Ishikawa (cell line): ENCODE results near the gene VDR.
A peak's percentile ranks its signal among the peaks of the same experiment; 100 is the strongest.

Experiments used
- CEBPB ChIP-seq: IDR thresholded peaks from 2 replicates; pipeline ENCODE4 v1.6.1; 2012
- CREB1 ChIP-seq: IDR thresholded peaks from 2 replicates; pipeline ENCODE4 v1.6.1; 2012; ENCODE audit warnings: low read depth
- EGR1 ChIP-seq: IDR thresholded peaks from 2 replicates; pipeline ENCODE4 v1.6.1; 2012
- EP300 ChIP-seq: IDR thresholded peaks from 2 replicates; pipeline ENCODE4 v1.6.1; 2012; ENCODE audit warnings: borderline replicate concordance
- FOXM1 ChIP-seq: IDR thresholded peaks from 2 replicates; pipeline ENCODE4 v1.6.1; 2012; ENCODE audit warnings: low read depth, borderline replicate concordance
- NFIC ChIP-seq: IDR thresholded peaks from 2 replicates; pipeline ENCODE4 v1.6.1; 2012
- RAD21 ChIP-seq: IDR thresholded peaks from 2 replicates; pipeline ENCODE4 v1.6.1; 2012; ENCODE audit warnings: low read depth
- TAF1 ChIP-seq: IDR thresholded peaks from 2 replicates; pipeline ENCODE4 v1.6.1; 2012; ENCODE audit warnings: low read depth, mild to moderate bottlenecking
- TCF12 ChIP-seq: IDR thresholded peaks from 2 replicates; pipeline ENCODE4 v1.6.1; 2012; ENCODE audit warnings: low read depth
- TEAD4 ChIP-seq: IDR thresholded peaks from 2 replicates; pipeline ENCODE4 v1.6.1; 2012
- USF1 ChIP-seq: IDR thresholded peaks from 2 replicates; pipeline ENCODE4 v1.6.1; 2012
- YY1 ChIP-seq: IDR thresholded peaks from 2 replicates; pipeline ENCODE4 v1.6.1; 2012; ENCODE audit warnings: low read depth
- ZBTB7A ChIP-seq: IDR thresholded peaks from 2 replicates; pipeline ENCODE4 v1.6.1; 2012; ENCODE audit warnings: low read depth
- TF ChIP-seq, protein P1 (sequence below): IDR thresholded peaks from 2 replicates; pipeline ENCODE4 v1.6.1; 2012; ENCODE audit warnings: low read depth, mild to moderate bottlenecking
- TF ChIP-seq, protein P2 (sequence below): IDR thresholded peaks from 2 replicates; pipeline ENCODE4 v1.6.1; 2012

The VDR gene

GRCh38 chr12:47904713-47905709 is at the start of gene VDR:
VDR (minus strand) TSS chr12:47904994; CDS start chr12:47879113, 25,881 bp downstream.
- no peak for TF ChIP-seq CREB1
- TF ChIP-seq NFIC, result peak; percentile 45
- peak; percentile 74 for TF ChIP-seq YY1
- TF ChIP-seq USF1, result no peak
- TF ChIP-seq FOXM1, result no peak
- TF ChIP-seq TCF12, result peak; percentile 51; the same call in 1 of the 2 replicates
- peak; percentile 63 for TF ChIP-seq RAD21
- peak; percentile 27; the same call in 1 of the 2 replicates for TF ChIP-seq CEBPB
- 0 out of 2 replicates have a peak, but pooled peaks have one; percentile 28 for TF ChIP-seq ZBTB7A
- TF ChIP-seq, protein P1, sequence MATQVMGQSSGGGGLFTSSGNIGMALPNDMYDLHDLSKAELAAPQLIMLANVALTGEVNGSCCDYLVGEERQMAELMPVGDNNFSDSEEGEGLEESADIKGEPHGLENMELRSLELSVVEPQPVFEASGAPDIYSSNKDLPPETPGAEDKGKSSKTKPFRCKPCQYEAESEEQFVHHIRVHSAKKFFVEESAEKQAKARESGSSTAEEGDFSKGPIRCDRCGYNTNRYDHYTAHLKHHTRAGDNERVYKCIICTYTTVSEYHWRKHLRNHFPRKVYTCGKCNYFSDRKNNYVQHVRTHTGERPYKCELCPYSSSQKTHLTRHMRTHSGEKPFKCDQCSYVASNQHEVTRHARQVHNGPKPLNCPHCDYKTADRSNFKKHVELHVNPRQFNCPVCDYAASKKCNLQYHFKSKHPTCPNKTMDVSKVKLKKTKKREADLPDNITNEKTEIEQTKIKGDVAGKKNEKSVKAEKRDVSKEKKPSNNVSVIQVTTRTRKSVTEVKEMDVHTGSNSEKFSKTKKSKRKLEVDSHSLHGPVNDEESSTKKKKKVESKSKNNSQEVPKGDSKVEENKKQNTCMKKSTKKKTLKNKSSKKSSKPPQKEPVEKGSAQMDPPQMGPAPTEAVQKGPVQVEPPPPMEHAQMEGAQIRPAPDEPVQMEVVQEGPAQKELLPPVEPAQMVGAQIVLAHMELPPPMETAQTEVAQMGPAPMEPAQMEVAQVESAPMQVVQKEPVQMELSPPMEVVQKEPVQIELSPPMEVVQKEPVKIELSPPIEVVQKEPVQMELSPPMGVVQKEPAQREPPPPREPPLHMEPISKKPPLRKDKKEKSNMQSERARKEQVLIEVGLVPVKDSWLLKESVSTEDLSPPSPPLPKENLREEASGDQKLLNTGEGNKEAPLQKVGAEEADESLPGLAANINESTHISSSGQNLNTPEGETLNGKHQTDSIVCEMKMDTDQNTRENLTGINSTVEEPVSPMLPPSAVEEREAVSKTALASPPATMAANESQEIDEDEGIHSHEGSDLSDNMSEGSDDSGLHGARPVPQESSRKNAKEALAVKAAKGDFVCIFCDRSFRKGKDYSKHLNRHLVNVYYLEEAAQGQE, result no peak
- 0 out of 2 replicates have a peak, but pooled peaks have one; percentile 34 for TF ChIP-seq EP300
- TF ChIP-seq TEAD4, result no peak
- TF ChIP-seq TAF1, result no peak; the same call in 1 of the 2 replicates
- TF ChIP-seq, protein P2, sequence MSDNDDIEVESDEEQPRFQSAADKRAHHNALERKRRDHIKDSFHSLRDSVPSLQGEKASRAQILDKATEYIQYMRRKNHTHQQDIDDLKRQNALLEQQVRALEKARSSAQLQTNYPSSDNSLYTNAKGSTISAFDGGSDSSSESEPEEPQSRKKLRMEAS, result peak; percentile 93
- 0 out of 2 replicates have a peak, but pooled peaks have one; percentile 4 for TF ChIP-seq EGR1

DNA sequence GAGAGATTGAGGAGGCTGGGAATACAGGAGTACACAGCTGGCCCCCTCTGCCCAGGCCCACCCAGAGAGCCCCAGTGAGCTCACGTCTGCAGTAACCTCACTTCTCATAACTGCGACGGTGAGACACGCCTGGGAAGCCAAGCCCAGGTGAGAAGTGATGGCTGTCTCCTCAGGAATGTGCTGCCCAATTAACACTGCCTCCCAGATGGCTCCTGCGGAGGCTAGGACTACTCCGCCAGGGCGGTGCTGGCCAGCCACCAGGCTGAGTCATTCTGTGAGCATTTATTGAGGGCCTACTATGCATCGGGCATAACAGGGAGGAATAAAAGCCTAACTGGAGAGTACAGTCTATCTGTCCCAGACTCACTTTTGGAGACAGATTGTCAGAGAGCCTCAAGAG is 49.3 kb upstream of the VDR start:
- TF ChIP-seq TEAD4 (peak; percentile 63), CEBPB (no peak), USF1 (no peak), ZBTB7A (no peak), RAD21 (no peak), EP300 (no peak), TCF12 (0 out of 2 replicates have a peak, but pooled peaks have one; percentile 13), TAF1 (no peak), EGR1 (no peak), YY1 (no peak), FOXM1 (no peak), NFIC (peak; percentile 39; the same call in 1 of the 2 replicates), CREB1 (no peak)
- TF ChIP-seq, protein P2, result peak; percentile 48; the same call in 1 of the 2 replicates
- TF ChIP-seq, protein P1, result no peak

GRCh38 chr12:47950856-47951468 is 46.2 kb upstream of the VDR start:
- TF ChIP-seq EGR1 (no peak), YY1 (no peak), ZBTB7A (no peak), USF1 (no peak)
- TF ChIP-seq, protein P2, result no peak

DNA sequence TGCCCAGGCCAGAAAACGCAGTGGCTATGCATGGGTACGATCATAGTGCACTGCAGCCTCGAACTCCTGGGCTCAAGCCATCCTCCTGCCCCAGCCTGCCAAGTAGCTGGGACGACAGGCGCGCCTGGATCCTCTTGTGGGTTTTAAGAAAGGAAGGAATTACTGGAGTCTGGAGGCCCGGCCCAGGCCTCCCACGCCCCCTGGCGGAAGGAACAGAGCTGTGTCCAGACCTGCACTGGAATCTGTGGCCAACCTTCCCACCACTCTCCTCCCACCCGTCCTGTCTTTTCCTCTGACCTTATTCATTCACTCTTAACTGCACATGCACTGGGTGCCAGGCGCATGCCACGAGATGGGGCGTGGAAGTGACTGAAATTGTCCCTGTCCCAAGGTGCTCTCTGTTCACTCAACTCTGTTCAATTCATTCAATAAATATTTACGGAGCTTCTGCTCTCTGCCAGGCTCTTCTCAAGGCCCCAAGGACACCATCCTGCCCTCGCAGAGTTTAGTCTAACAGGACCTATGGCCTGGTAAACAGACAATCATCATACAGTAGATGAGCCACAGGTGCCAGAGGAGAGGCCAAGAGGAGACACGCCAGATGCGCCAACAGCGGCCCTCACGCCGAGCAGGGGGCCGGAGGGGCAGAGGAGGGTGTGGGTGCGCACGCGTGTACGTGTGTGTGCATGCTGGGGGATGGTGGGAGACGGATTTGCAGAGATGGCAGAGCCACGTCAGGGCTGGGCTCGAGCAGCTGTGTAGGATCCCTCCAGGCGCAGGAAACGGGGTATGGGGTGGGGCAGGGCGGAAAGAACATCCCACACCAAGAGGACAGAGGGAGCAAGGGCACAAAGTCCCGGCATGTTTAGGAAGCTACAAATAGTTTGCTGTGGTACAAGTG is 44.9 kb upstream of the VDR start:
- no peak for TF ChIP-seq FOXM1
- TF ChIP-seq NFIC, result peak; percentile 26; the same call in 1 of the 2 replicates
- TF ChIP-seq ZBTB7A, result no peak
- TF ChIP-seq RAD21, result peak; percentile 98
- 0 out of 2 replicates have a peak, but pooled peaks have one; percentile 27 for TF ChIP-seq TEAD4
- TF ChIP-seq, protein P2, result peak; percentile 57; the same call in 1 of the 2 replicates
